DMS153 treated with DMSO at 0.1 percent for 48 hours (cell line): Measurements from ENCODE around the gene ARHGAP35.
"Not testable (repeated sequence)": the region's sequence is repeated elsewhere in the genome, so short reads cannot be mapped to it uniquely, and the experiment has no call there.

Source experiments
- DNase-seq: peaks from one replicate; lab custom pipeline; 2025; ENCODE audit not compliant: unreplicated experiment; lab: John Stamatoyannopoulos, UW

Gene ARHGAP35

GRCh38 chr19:46868025-46868802, 7.4 kb downstream of the ARHGAP35 start:
- DNase-seq = no peak

GRCh38 chr19:46871173-46871572, 10.4 kb downstream of the ARHGAP35 start:
- DNase-seq = not testable (repeated sequence)

- DNase-seq = no peak
Measured at GRCh38 chr19:46872967-46873366, 12.2 kb downstream of the ARHGAP35 start.

- no peak for DNase-seq
Measured at GRCh38 chr19:46875234-46875633, 14.4 kb downstream of the ARHGAP35 start.

GRCh38 chr19:46875657-46876056, 14.9 kb downstream of the ARHGAP35 start:
- DNase-seq = no peak

GRCh38 chr19:46878613-46879375, 18.0 kb downstream of the ARHGAP35 start:
- no peak for DNase-seq

- DNase-seq = no peak
Measured at GRCh38 chr19:46880431-46880830, 19.6 kb downstream of the ARHGAP35 start.

- no peak for DNase-seq
Measured at GRCh38 chr19:46881092-46881491, 20.3 kb downstream of the ARHGAP35 start.

- no peak for DNase-seq
Measured at GRCh38 chr19:46882034-46882433, 21.2 kb downstream of the ARHGAP35 start.

GRCh38 chr19:46882751-46883150, 22.0 kb downstream of the ARHGAP35 start:
- not testable (repeated sequence) for DNase-seq

- DNase-seq = no peak
Measured at GRCh38 chr19:46885411-46885810, 24.6 kb downstream of the ARHGAP35 start.

GRCh38 chr19:46886546-46887239, 25.9 kb downstream of the ARHGAP35 start:
- no peak for DNase-seq

GRCh38 chr19:46887240-46887782, 26.5 kb downstream of the ARHGAP35 start:
- no peak for DNase-seq

- no peak for DNase-seq
Measured at GRCh38 chr19:46890423-46891170, 29.8 kb downstream of the ARHGAP35 start.

GRCh38 chr19:46892252-46893179, 31.7 kb downstream of the ARHGAP35 start:
- DNase-seq = no peak

GRCh38 chr19:46896076-46896794, 35.4 kb downstream of the ARHGAP35 start:
- no peak for DNase-seq

- no peak for DNase-seq
Measured at GRCh38 chr19:46898731-46899130, 37.9 kb downstream of the ARHGAP35 start.

GRCh38 chr19:46900341-46900740, 39.5 kb downstream of the ARHGAP35 start:
- DNase-seq = no peak
